Neural cell (in vitro differentiated cells): Measurements from ENCODE around the gene NEURL4. TPM values are rescaled to one million over a fixed set of nuclear protein-coding genes. Genes with fewer than 3 reads are reported as not detected.

ENCODE experiments used
- H2AFZ ChIP-seq: fragments of 200-600, 300-800 bp; sonication (generic), shearing (Covaris generic); 2 replicates; pipeline ENCODE4 v1.6.0; 2014; ENCODE audit warnings: low read depth, mild to moderate bottlenecking, antibody characterized with exemption, low read length, moderate library complexity
- H3F3A ChIP-seq: fragments of 200-600 bp; shearing (Covaris generic); 2 replicates; pipeline ENCODE4 v1.6.1; 2016; ENCODE audit warnings: mild to moderate bottlenecking, moderate library complexity, mixed read lengths, antibody characterized with exemption, low read length; ENCODE audit not compliant: insufficient read depth, poor library complexity, severe bottlenecking
- H3K27ac ChIP-seq: fragments of 200-600, 300-800 bp; sonication (generic), shearing (Covaris generic); 2 replicates; pipeline ENCODE4 v1.5.1; 2014; ENCODE audit warnings: mild to moderate bottlenecking, low read length, moderate library complexity
- H3K27me3 ChIP-seq: fragments of 300-800, 200-600 bp; sonication (generic), shearing (Covaris generic); 2 replicates; pipeline ENCODE4 v1.6.0; 2014; ENCODE audit warnings: mild to moderate bottlenecking, low read depth, low read length, moderate library complexity; ENCODE audit not compliant: insufficient read depth
- H3K36me3 ChIP-seq: fragments of 300-800, 200-600 bp; sonication (generic), shearing (Covaris generic); 2 replicates; pipeline ENCODE4 v1.5.1; 2014; ENCODE audit warnings: mild to moderate bottlenecking, antibody characterized with exemption, low read length, moderate library complexity; ENCODE audit not compliant: insufficient read depth
- H3K4me2 ChIP-seq: fragments of 300-800, 200-600 bp; sonication (generic), shearing (Covaris generic); 2 replicates; pipeline ENCODE4 v1.6.0; 2014; ENCODE audit warnings: mild to moderate bottlenecking, low read length
- H3K4me3 ChIP-seq: fragments of 300-800, 200-600 bp; sonication (generic), shearing (Covaris generic); 2 replicates; pipeline ENCODE4 v1.5.1; 2014; ENCODE audit warnings: mild to moderate bottlenecking, low read length, moderate library complexity
- H3K79me2 ChIP-seq: fragments of 200-600 bp; shearing (Covaris generic); replicated peaks from 2 replicates; pipeline ENCODE4 v1.6.0; 2014; ENCODE audit warnings: mild to moderate bottlenecking, low read length, moderate library complexity; ENCODE audit not compliant: insufficient read depth
- H3K9ac ChIP-seq: fragments of 300-800, 200-600 bp; sonication (generic), shearing (Covaris generic); 2 replicates; pipeline ENCODE4 v1.6.1; 2016; ENCODE audit warnings: mild to moderate bottlenecking, low read length, mixed read lengths
- H3K9me2 ChIP-seq: fragments of 200-600 bp; shearing (Covaris generic); 2 replicates; pipeline ENCODE4 v1.6.1; 2016; ENCODE audit warnings: mild to moderate bottlenecking, low read length, mixed read lengths; ENCODE audit not compliant: insufficient read depth
- H3K9me3 ChIP-seq: fragments of 200-600, 300-800 bp; sonication (generic), shearing (Covaris generic); 2 replicates; pipeline ENCODE4 v1.6.1; 2016; ENCODE audit warnings: mild to moderate bottlenecking, mixed run types, low read length, moderate library complexity, mixed read lengths
- H4K20me1 ChIP-seq: fragments of 200-600 bp; shearing (Covaris generic); 2 replicates; pipeline ENCODE4 v1.6.1; 2016; ENCODE audit warnings: mild to moderate bottlenecking, mixed run types; ENCODE audit not compliant: insufficient read depth
- EP300 ChIP-seq: fragments of 450-650 bp; conservative IDR thresholded peaks from 2 replicates; pipeline ENCODE4 v1.6.1; 2014; ENCODE audit warnings: antibody characterized with exemption, mild to moderate bottlenecking, moderate library complexity; ENCODE audit not compliant: poor library complexity, severe bottlenecking
- EZH2 ChIP-seq: fragments of 200-600, 300-800 bp; shearing (Covaris generic), sonication (generic); IDR thresholded peaks from 2 replicates; pipeline ENCODE4 v1.6.1; 2014; ENCODE audit warnings: antibody characterized with exemption, low read length, borderline replicate concordance, mild to moderate bottlenecking; ENCODE audit not compliant: insufficient read depth, poor library complexity, severe bottlenecking
- MXI1 ChIP-seq: fragments of 450-650 bp; conservative IDR thresholded peaks from 2 replicates; pipeline ENCODE4 v1.6.1; 2014; ENCODE audit warnings: antibody characterized with exemption, mild to moderate bottlenecking; ENCODE audit not compliant: poor library complexity, severe bottlenecking
- POLR2AphosphoS5 ChIP-seq: IDR thresholded peaks from 2 replicates; pipeline ENCODE4 v1.6.1; 2012
- RAD21 ChIP-seq: fragments of 450-650 bp; conservative IDR thresholded peaks from 2 replicates; pipeline ENCODE4 v1.6.1; 2014; ENCODE audit warnings: antibody characterized with exemption, mild to moderate bottlenecking, moderate library complexity
- SMC3 ChIP-seq: fragments of 450-650 bp; conservative IDR thresholded peaks from 2 replicates; pipeline ENCODE4 v1.6.1; 2014; ENCODE audit warnings: antibody characterized with exemption, mild to moderate bottlenecking, moderate library complexity; ENCODE audit not compliant: poor library complexity
- TAF1 ChIP-seq: IDR thresholded peaks from 2 replicates; pipeline ENCODE4 v1.6.1; 2012; ENCODE audit warnings: low read depth
- polyA plus RNA-seq: library from polyadenylated mRNA; depleted of rRNA; stranded (reverse); fragments of >200 nt; gene quantifications from 2 replicates; pipeline ENCODE4 v1.2.3, GENCODE V29; 2014
- TF ChIP-seq, protein P1 (sequence below): fragments of 450-650 bp; IDR thresholded peaks from 2 replicates; pipeline ENCODE4 v1.5.1; 2014; ENCODE audit warnings: antibody characterized with exemption, mild to moderate bottlenecking, moderate library complexity; ENCODE audit not compliant: poor library complexity, severe bottlenecking
- TF ChIP-seq, protein P2 (sequence below): IDR thresholded peaks from 2 replicates; pipeline ENCODE4 v1.6.1; 2012; ENCODE audit warnings: borderline replicate concordance

The NEURL4 gene
- polyA plus RNA-seq, 1 donor from 2014 or later = 58.4 TPM

- TF ChIP-seq, protein P1, sequence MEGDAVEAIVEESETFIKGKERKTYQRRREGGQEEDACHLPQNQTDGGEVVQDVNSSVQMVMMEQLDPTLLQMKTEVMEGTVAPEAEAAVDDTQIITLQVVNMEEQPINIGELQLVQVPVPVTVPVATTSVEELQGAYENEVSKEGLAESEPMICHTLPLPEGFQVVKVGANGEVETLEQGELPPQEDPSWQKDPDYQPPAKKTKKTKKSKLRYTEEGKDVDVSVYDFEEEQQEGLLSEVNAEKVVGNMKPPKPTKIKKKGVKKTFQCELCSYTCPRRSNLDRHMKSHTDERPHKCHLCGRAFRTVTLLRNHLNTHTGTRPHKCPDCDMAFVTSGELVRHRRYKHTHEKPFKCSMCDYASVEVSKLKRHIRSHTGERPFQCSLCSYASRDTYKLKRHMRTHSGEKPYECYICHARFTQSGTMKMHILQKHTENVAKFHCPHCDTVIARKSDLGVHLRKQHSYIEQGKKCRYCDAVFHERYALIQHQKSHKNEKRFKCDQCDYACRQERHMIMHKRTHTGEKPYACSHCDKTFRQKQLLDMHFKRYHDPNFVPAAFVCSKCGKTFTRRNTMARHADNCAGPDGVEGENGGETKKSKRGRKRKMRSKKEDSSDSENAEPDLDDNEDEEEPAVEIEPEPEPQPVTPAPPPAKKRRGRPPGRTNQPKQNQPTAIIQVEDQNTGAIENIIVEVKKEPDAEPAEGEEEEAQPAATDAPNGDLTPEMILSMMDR = no peak
Measured at GRCh38 chr17:7327501-7327900, 1.6 kb downstream of the NEURL4 start (continued).

- no peaks in the 10 kb centered on the region for H3K9me3 ChIP-seq
- no peaks in the 10 kb centered on the region for H3K9me2 ChIP-seq
- no peak overlapping the region for H3K4me2 ChIP-seq
- no peak overlapping the region for H3K27ac ChIP-seq
- no peak overlapping the region for H2AFZ ChIP-seq
- peaks cover 9% of the 10 kb centered on the region for H3K79me2 ChIP-seq
- no peak for TF ChIP-seq RAD21
- no peaks in the 10 kb centered on the region for H3K36me3 ChIP-seq
- no peaks in the 10 kb centered on the region for H3F3A ChIP-seq
- no peaks in the 10 kb centered on the region for H3K27me3 ChIP-seq
- no peak overlapping the region for H3K9ac ChIP-seq
- peak overlapping the region; percentile 92 for H3K4me3 ChIP-seq
- H4K20me1 ChIP-seq = no peaks in the 10 kb centered on the region
Measured at GRCh38 chr17:7327056-7327455, 2.1 kb downstream of the NEURL4 start.

DNA sequence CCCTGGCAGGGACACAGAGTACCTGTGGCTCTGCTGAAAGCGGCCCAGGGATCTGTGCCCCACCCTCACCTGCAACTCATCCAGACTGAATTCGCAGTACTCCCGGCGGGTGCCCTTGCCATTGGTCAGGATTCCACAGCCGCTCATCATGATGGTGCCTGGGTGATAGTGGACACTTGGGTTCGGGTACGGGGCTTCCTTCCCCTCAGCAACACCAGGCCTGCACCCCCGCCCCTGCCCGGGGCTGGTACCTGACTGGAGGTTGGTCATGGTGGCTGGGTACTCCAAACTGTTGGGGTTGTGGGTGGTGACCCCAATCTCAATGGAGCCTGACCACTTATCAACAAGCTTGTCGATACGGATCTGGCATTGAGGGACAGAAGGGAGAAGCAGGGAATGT, 2.9 kb downstream of the NEURL4 start:
- TF ChIP-seq RAD21 (no peak), EZH2 (no peak), SMC3 (no peak), MXI1 (no peak), TAF1 (no peak)
- TF ChIP-seq, protein P2, sequence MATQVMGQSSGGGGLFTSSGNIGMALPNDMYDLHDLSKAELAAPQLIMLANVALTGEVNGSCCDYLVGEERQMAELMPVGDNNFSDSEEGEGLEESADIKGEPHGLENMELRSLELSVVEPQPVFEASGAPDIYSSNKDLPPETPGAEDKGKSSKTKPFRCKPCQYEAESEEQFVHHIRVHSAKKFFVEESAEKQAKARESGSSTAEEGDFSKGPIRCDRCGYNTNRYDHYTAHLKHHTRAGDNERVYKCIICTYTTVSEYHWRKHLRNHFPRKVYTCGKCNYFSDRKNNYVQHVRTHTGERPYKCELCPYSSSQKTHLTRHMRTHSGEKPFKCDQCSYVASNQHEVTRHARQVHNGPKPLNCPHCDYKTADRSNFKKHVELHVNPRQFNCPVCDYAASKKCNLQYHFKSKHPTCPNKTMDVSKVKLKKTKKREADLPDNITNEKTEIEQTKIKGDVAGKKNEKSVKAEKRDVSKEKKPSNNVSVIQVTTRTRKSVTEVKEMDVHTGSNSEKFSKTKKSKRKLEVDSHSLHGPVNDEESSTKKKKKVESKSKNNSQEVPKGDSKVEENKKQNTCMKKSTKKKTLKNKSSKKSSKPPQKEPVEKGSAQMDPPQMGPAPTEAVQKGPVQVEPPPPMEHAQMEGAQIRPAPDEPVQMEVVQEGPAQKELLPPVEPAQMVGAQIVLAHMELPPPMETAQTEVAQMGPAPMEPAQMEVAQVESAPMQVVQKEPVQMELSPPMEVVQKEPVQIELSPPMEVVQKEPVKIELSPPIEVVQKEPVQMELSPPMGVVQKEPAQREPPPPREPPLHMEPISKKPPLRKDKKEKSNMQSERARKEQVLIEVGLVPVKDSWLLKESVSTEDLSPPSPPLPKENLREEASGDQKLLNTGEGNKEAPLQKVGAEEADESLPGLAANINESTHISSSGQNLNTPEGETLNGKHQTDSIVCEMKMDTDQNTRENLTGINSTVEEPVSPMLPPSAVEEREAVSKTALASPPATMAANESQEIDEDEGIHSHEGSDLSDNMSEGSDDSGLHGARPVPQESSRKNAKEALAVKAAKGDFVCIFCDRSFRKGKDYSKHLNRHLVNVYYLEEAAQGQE = no peak
- Histone ChIP-seq H3K4me2 (no peak overlapping the region), H4K20me1 (no peaks in the 10 kb centered on the region), H3K27ac (no peak overlapping the region), H3K36me3 (no peaks in the 10 kb centered on the region), H3K4me3 (no peak overlapping the region), H3F3A (no peaks in the 10 kb centered on the region), H3K27me3 (no peaks in the 10 kb centered on the region), H3K9me3 (no peaks in the 10 kb centered on the region), H3K79me2 (peaks cover 9% of the 10 kb centered on the region), H3K9ac (no peak overlapping the region), H2AFZ (no peak overlapping the region), H3K9me2 (no peaks in the 10 kb centered on the region)

- H4K20me1 ChIP-seq = no peaks in the 10 kb centered on the region
- no peaks in the 10 kb centered on the region for H3K9me3 ChIP-seq
- no peaks in the 10 kb centered on the region for H3K36me3 ChIP-seq
- TF ChIP-seq RAD21 (no peak), TAF1 (no peak), SMC3 (no peak), POLR2AphosphoS5 (no peak), EZH2 (no peak), EP300 (no peak), MXI1 (no peak)
- TF ChIP-seq, protein P1 = no peak
- TF ChIP-seq, protein P2 = no peak
- H3K27ac ChIP-seq = no peak overlapping the region
- H3F3A ChIP-seq = no peaks in the 10 kb centered on the region
- no peak overlapping the region for H3K4me2 ChIP-seq
- no peak overlapping the region for H3K4me3 ChIP-seq
- peaks cover 9% of the 10 kb centered on the region for H3K79me2 ChIP-seq
- H3K9ac ChIP-seq = no peak overlapping the region
- H3K9me2 ChIP-seq = no peaks in the 10 kb centered on the region
- no peaks in the 10 kb centered on the region for H3K27me3 ChIP-seq
- no peak overlapping the region for H2AFZ ChIP-seq
Measured at GRCh38 chr17:7325031-7325528, 4.1 kb downstream of the NEURL4 start.
